SU-DHL-6 (cell line): Measurements from ENCODE around the gene ARHGAP26.

ENCODE experiments used
- H2AFZ ChIP-seq: fragments of 200-600 bp; sonication (generic); 2 replicates; pipeline ENCODE4 v1.6.1; 2014; ENCODE audit warnings: low read depth, mild to moderate bottlenecking, moderate library complexity, mixed read lengths, antibody characterized with exemption, low read length; ENCODE audit not compliant: severe bottlenecking
- H3F3A ChIP-seq: fragments of 200-600 bp; shearing (Covaris generic); 2 replicates; pipeline ENCODE4 v1.6.0; 2016; ENCODE audit warnings: antibody characterized with exemption, mild to moderate bottlenecking; ENCODE audit not compliant: insufficient read depth
- H3K27ac ChIP-seq: fragments of 200-600 bp; sonication (generic); 2 replicates; pipeline ENCODE4 v1.5.1; 2016; ENCODE audit warnings: low read depth, mild to moderate bottlenecking, low read length, moderate library complexity, mixed read lengths
- H3K27me3 ChIP-seq: fragments of 200-600 bp; sonication (generic), shearing (Covaris generic); 2 replicates; pipeline ENCODE4 v1.6.0; 2014; ENCODE audit warnings: mild to moderate bottlenecking, low read length
- H3K36me3 ChIP-seq: fragments of 200-600 bp; sonication (generic); 2 replicates; pipeline ENCODE4 v1.6.1; 2014; ENCODE audit warnings: mild to moderate bottlenecking, low read length, mixed read lengths
- H3K4me2 ChIP-seq: fragments of 300-600, 200-600 bp; shearing (Covaris generic), sonication (generic); 2 replicates; pipeline ENCODE4 v1.6.0; 2014; ENCODE audit warnings: low read length, low read depth, mild to moderate bottlenecking; ENCODE audit not compliant: poor library complexity, severe bottlenecking
- H3K4me3 ChIP-seq: fragments of 200-600 bp; sonication (generic); 2 replicates; pipeline ENCODE4 v1.5.1; 2014; ENCODE audit warnings: antibody characterized with exemption, low read length, mild to moderate bottlenecking, mixed read lengths; ENCODE audit not compliant: insufficient read depth, poor library complexity, severe bottlenecking
- H3K79me2 ChIP-seq: fragments of 200-600 bp; sonication (generic); 2 replicates; pipeline ENCODE4 v1.6.1; 2014; ENCODE audit warnings: mild to moderate bottlenecking, low read length, moderate library complexity; ENCODE audit not compliant: insufficient read depth
- H3K9ac ChIP-seq: fragments of 200-600 bp; sonication (generic); 2 replicates; pipeline ENCODE4 v1.7.0; 2014; ENCODE audit warnings: mild to moderate bottlenecking, low read length
- H3K9me2 ChIP-seq: fragments of 200-600 bp; sonication (generic); replicated peaks from 2 replicates; pipeline ENCODE4 v1.6.1; 2014; ENCODE audit warnings: low read length; ENCODE audit not compliant: insufficient read depth
- H3K9me3 ChIP-seq: fragments of 200-600 bp; sonication (generic); 2 replicates; pipeline ENCODE4 v1.6.1; 2014; ENCODE audit warnings: low read length, mixed read lengths; ENCODE audit not compliant: insufficient read depth
- H4K20me1 ChIP-seq: fragments of 200-600 bp; sonication (generic); 2 replicates; pipeline ENCODE4 v1.6.1; 2014; ENCODE audit warnings: low read depth, mild to moderate bottlenecking, antibody characterized with exemption, low read length, moderate library complexity, mixed read lengths
- CTCF ChIP-seq: fragments of 200-600 bp; sonication (generic); IDR thresholded peaks from one replicate; pipeline ENCODE4 v1.5.1; 2017; ENCODE audit warnings: antibody characterized with exemption, mild to moderate bottlenecking, low read length, moderate library complexity; ENCODE audit not compliant: insufficient read depth, poor library complexity, severe bottlenecking
- EZH2phosphoT487 ChIP-seq: fragments of 200-600 bp; sonication (generic), shearing (Covaris generic); conservative IDR thresholded peaks from 2 replicates; pipeline ENCODE4 v1.6.1; 2018; ENCODE audit warnings: mild to moderate bottlenecking, antibody characterized with exemption, low read length, moderate library complexity, mixed read lengths

The ARHGAP26 gene

GRCh38 chr5:143206196-143207053, 436.2 kb downstream of the ARHGAP26 start:
- Histone ChIP-seq H3K4me3 (no peak overlapping the region), H3K79me2 (no peaks in the 10 kb centered on the region), H3K27ac (no peak overlapping the region), H4K20me1 (no peaks in the 10 kb centered on the region), H3K27me3 (no peaks in the 10 kb centered on the region), H3K9ac (no peak overlapping the region), H3K9me3 (no peaks in the 10 kb centered on the region), H3K9me2 (no peaks in the 10 kb centered on the region), H3K4me2 (no peak overlapping the region), H3K36me3 (no peaks in the 10 kb centered on the region), H3F3A (no peaks in the 10 kb centered on the region), H2AFZ (no peak overlapping the region)
- no peak for TF ChIP-seq CTCF
- TF ChIP-seq EZH2phosphoT487: no peak

- Histone ChIP-seq H3F3A (no peaks in the 10 kb centered on the region), H3K9me2 (no peaks in the 10 kb centered on the region), H2AFZ (no peak overlapping the region), H3K27me3 (no peaks in the 10 kb centered on the region), H3K27ac (no peak overlapping the region), H3K4me3 (no peak overlapping the region), H3K9me3 (no peaks in the 10 kb centered on the region), H4K20me1 (no peaks in the 10 kb centered on the region), H3K79me2 (no peaks in the 10 kb centered on the region), H3K4me2 (no peak overlapping the region), H3K9ac (no peak overlapping the region), H3K36me3 (no peaks in the 10 kb centered on the region)
- TF ChIP-seq CTCF: no peak
- no peak for TF ChIP-seq EZH2phosphoT487
These were observed 436.9 kb downstream of the ARHGAP26 start for GRCh38 chr5:143207058-143207457.

GRCh38 chr5:143207563-143208364, 437.6 kb downstream of the ARHGAP26 start:
- Histone ChIP-seq H2AFZ (no peak overlapping the region), H3K4me3 (no peak overlapping the region), H3K36me3 (no peaks in the 10 kb centered on the region), H4K20me1 (no peaks in the 10 kb centered on the region), H3K9me2 (no peaks in the 10 kb centered on the region), H3K27me3 (no peaks in the 10 kb centered on the region), H3K4me2 (no peak overlapping the region), H3F3A (no peaks in the 10 kb centered on the region), H3K9me3 (no peaks in the 10 kb centered on the region), H3K27ac (no peak overlapping the region), H3K79me2 (no peaks in the 10 kb centered on the region), H3K9ac (no peak overlapping the region)
- TF ChIP-seq CTCF (no peak), EZH2phosphoT487 (no peak)
